HUDEP-2 (cell line): ENCODE measurements around the gene PRSS38.

ENCODE experiments used
- DNase-seq, 76 experiments: peaks; one replicate each; lab custom pipeline; 2025; ENCODE audit not compliant: unreplicated experiment in 76 of 76; lab: John Stamatoyannopoulos, UW

PRSS38 gene

GRCh38 chr1:227778401-227778947 is 37.0 kb upstream of the PRSS38 start:
- no peak for DNase-seq

GRCh38 chr1:227779021-227779441 is 36.4 kb upstream of the PRSS38 start:
- DNase-seq, result no peak

GRCh38 chr1:227779685-227780084 is 35.8 kb upstream of the PRSS38 start:
- DNase-seq, result no peak

- DNase-seq, result no peak
Observed at GRCh38 chr1:227780101-227781044, 35.1 kb upstream of the PRSS38 start.

GRCh38 chr1:227781314-227781930 is 34.1 kb upstream of the PRSS38 start:
- no peak for DNase-seq

GRCh38 chr1:227782226-227782625 is 33.2 kb upstream of the PRSS38 start:
- no peak for DNase-seq

- no peak for DNase-seq
Observed at GRCh38 chr1:227785094-227785804, 30.2 kb upstream of the PRSS38 start.

GRCh38 chr1:227785805-227786671 is 29.4 kb upstream of the PRSS38 start:
- no peak for DNase-seq

- DNase-seq, result no peak
Observed at GRCh38 chr1:227786673-227787512, 28.6 kb upstream of the PRSS38 start.

GRCh38 chr1:227787513-227788270 is 27.8 kb upstream of the PRSS38 start:
- peak in 73 of 76 experiments; percentile 20 to 89 (median 75) for DNase-seq

GRCh38 chr1:227788271-227789083 is 27.0 kb upstream of the PRSS38 start:
- DNase-seq, result peak in 15 of 76 experiments; percentile 28 to 68 (median 53)

- no peak for DNase-seq
Observed at GRCh38 chr1:227789084-227790033, 26.1 kb upstream of the PRSS38 start.

- DNase-seq, result no peak
Observed at GRCh38 chr1:227790034-227790400, 25.5 kb upstream of the PRSS38 start.

- no peak for DNase-seq
Observed at GRCh38 chr1:227790868-227791267, 24.6 kb upstream of the PRSS38 start.

- no peak for DNase-seq
Observed at GRCh38 chr1:227791425-227792143, 23.9 kb upstream of the PRSS38 start.
